Mucosa of rectum (tissue), 2 donors: ENCODE data around the gene LTF.

Experiments used
- H3K27ac ChIP-seq, 2 donors: one replicate each; pipeline ENCODE4 v1.7.0; 2013; ENCODE audit warnings: inconsistent platforms in 2 of 2, low read depth in 2 of 2, low read length in 2 of 2
- H3K27me3 ChIP-seq, 2 donors: one replicate each; pipeline ENCODE4 v1.7.0; 2013; ENCODE audit warnings: low read length in 2 of 2; ENCODE audit not compliant: control insufficient read depth in 2 of 2, insufficient read depth in 2 of 2
- H3K36me3 ChIP-seq, 2 donors: one replicate each; pipeline ENCODE4 v1.7.0; 2013; ENCODE audit warnings: low read length in 2 of 2; ENCODE audit not compliant: control insufficient read depth in 2 of 2, insufficient read depth in 2 of 2
- H3K4me1 ChIP-seq, 2 donors: one replicate each; pipeline ENCODE4 v1.7.0; 2013; ENCODE audit warnings: low read length in 2 of 2, mild to moderate bottlenecking in 1 of 2; ENCODE audit not compliant: control insufficient read depth in 2 of 2, insufficient read depth in 2 of 2
- H3K4me3 ChIP-seq, 2 donors: one replicate each; pipeline ENCODE4 v1.7.0; 2013; ENCODE audit warnings: low read length in 2 of 2
- H3K9ac ChIP-seq, 2 donors: one replicate each; pipeline ENCODE4 v1.7.0; 2013; ENCODE audit warnings: low read length in 2 of 2, low read depth in 1 of 2, mild to moderate bottlenecking in 1 of 2
- H3K9me3 ChIP-seq, 2 donors: one replicate each; pipeline ENCODE4 v1.7.0; 2013; ENCODE audit warnings: low read length in 2 of 2; ENCODE audit not compliant: control insufficient read depth in 2 of 2
- donor health status: healthy.
- donor health status: Normal muscosa, but diverticular disease.

The LTF gene

DNA sequence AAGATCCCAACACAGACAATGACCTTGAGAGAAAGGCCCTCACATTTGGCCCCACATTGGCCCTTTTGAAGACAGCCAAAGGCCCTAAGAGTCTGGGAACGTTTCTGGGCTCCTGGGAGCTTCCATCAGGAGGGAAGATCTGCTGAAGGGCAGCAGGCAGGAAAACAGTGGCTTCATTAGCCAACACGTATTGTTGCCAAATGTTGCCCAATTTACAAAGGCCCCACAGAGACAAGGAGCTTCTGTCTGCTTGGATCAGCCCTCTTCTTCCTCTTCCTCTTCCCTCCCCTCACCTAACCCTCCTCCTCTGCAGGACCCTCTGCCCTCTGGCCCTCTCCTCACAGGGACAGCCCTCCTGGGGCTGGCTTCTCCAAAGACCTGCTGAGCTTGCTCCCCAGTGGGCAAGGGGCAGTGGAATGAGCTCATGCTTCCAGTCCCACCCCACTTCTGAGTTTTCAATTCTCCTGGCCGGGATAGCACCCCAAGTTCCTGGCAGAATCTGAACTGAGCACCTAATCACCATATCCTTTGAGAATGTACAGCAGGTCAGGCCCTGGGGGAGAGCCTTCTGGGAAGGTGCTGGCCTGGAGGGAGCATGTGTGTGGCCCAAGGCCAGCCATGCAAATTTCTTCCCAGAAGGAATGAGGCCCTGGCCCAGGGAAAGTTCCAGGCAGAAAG, 5.1 kb upstream of the LTF start:
- Histone ChIP-seq H3K9ac (no peak overlapping the region), H3K9me3 (no peaks in the 10 kb centered on the region), H3K27ac (no peak overlapping the region), H3K36me3 (no peaks in the 10 kb centered on the region), H3K4me3 (no peak overlapping the region), H3K27me3 (peaks cover 3 to 6% of the 10 kb centered on the region in 2 donors), H3K4me1 (peaks cover 0 to 2% of the 10 kb centered on the region in 2 donors)

DNA sequence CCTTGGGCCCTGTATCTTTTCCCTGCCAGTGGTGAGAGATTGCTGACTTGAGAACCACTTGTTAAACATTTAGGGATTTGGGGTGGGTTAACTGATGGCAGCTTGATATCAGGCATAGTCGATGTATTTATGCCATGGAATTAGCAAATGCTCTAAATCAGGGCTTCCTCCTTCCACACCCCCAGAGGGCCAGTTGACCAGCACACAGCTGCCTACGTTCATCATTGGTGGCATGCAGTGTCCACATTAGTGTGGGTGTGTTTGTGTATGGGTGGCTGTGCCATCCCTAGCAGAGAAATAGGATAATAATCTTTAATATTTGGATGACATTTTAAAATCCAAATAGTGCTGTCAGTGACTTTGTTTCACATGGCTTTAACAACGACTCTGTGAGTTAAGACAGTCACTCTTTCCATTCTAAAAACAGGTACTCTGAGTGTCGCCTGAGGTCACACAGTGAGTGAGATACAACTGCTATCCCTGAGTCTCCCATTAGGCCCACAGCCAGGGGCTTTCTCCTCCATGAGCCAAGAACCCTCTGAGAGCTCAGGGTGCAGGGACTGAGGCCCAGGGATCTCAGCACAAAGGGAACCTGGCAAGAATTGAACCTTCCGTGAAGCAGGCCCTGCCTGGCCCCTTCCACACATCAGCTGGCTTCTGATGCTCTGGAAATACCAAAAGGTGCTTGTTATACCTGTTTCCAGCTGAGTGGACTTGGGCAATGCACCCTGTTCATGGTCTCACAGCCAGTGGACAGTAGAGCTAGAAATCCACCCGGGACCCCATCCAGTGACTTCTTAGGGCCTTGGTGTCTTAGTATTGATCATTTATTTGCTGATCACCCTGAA, 4.3 kb upstream of the LTF start:
- Histone ChIP-seq H3K9ac (no peak overlapping the region), H3K9me3 (no peaks in the 10 kb centered on the region), H3K36me3 (no peaks in the 10 kb centered on the region), H3K4me1 (peaks cover 0 to 2% of the 10 kb centered on the region in 2 donors), H3K27ac (no peak overlapping the region), H3K27me3 (peaks cover 3 to 9% of the 10 kb centered on the region in 2 donors), H3K4me3 (no peak overlapping the region)

- Histone ChIP-seq H3K9me3 (no peaks in the 10 kb centered on the region), H3K4me1 (peaks cover 0 to 2% of the 10 kb centered on the region in 2 donors), H3K4me3 (no peak overlapping the region), H3K36me3 (no peaks in the 10 kb centered on the region), H3K27me3 (peaks cover 3 to 10% of the 10 kb centered on the region in 2 donors), H3K9ac (no peak overlapping the region), H3K27ac (no peak overlapping the region)
Measured at GRCh38 chr3:46467562-46467961, 2.9 kb upstream of the LTF start.

DNA sequence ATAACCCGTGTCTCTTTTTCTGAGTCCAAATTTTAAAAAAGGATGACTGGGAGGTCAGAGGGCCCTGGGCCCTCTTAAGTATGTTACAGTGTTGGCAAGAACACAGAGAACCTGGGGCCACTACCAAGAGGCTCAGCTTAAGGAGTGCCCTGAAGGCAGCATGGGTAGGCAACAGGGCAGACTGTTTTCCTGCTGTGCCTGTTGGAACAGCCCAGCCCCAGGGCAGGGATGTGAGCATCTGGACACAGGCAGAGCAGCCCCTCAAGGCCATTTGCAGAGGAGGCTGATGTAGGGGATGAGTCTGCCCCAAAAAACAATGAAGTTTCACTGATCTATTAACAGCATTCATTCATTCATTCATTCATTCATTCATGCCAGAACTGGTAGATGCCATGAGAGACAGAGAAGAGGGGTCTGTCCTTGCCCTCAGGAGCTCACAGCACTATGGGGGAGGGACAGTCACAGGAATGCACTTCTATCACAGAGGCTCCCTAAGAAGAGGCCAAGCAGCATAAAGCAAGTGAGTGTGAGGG, 2.2 kb upstream of the LTF start:
- H3K27me3 ChIP-seq, result peaks cover 3 to 10% of the 10 kb centered on the region in 2 donors
- no peak overlapping the region for H3K4me3 ChIP-seq
- no peaks in the 10 kb centered on the region for H3K9me3 ChIP-seq
- H3K27ac ChIP-seq, result no peak overlapping the region
- H3K36me3 ChIP-seq, result no peaks in the 10 kb centered on the region
- H3K9ac ChIP-seq, result no peak overlapping the region
- H3K4me1 ChIP-seq, result peaks cover 0 to 2% of the 10 kb centered on the region in 2 donors

- Histone ChIP-seq H3K27me3 (peaks cover 3 to 11% of the 10 kb centered on the region in 2 donors), H3K9ac (no peak overlapping the region), H3K4me1 (peaks cover 0 to 2% of the 10 kb centered on the region in 2 donors), H3K4me3 (no peak overlapping the region), H3K9me3 (no peaks in the 10 kb centered on the region), H3K27ac (no peak overlapping the region), H3K36me3 (no peaks in the 10 kb centered on the region)
Measured at GRCh38 chr3:46466273-46466672, 1.6 kb upstream of the LTF start.

GRCh38 chr3:46465196-46465520, 453 bp upstream of the LTF start:
- H3K9ac ChIP-seq, result no peak overlapping the region
- no peaks in the 10 kb centered on the region for H3K9me3 ChIP-seq
- H3K4me1 ChIP-seq, result peaks cover 0 to 2% of the 10 kb centered on the region in 2 donors
- H3K36me3 ChIP-seq, result no peaks in the 10 kb centered on the region
- H3K4me3 ChIP-seq, result no peak overlapping the region
- H3K27ac ChIP-seq, result no peak overlapping the region
- peaks cover 3 to 11% of the 10 kb centered on the region in 2 donors for H3K27me3 ChIP-seq

DNA sequence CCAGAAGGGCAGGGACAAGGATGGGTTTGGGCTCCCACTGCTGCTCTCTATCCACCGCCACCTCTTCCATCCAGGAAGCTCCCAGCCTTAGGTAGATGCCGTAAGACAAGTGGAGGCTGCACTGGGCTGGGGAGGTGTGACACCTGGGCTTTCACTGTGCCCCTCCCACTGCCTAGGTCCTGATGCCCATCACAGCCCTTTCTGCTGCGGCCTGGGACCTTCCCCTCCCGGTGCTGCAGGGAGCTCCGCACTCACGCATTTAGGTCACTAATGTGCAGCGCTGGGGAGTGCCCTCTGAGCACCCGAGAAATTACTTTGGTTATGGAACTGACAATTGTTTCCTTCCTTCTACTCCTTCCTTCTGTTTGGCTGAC, 850 bp downstream of the LTF start:
- H3K4me3 ChIP-seq, result no peak overlapping the region
- no peaks in the 10 kb centered on the region for H3K9me3 ChIP-seq
- no peaks in the 10 kb centered on the region for H3K36me3 ChIP-seq
- peaks cover 3 to 11% of the 10 kb centered on the region in 2 donors for H3K27me3 ChIP-seq
- no peak overlapping the region for H3K9ac ChIP-seq
- H3K4me1 ChIP-seq, result peaks cover 0 to 2% of the 10 kb centered on the region in 2 donors
- H3K27ac ChIP-seq, result no peak overlapping the region

GRCh38 chr3:46463120-46463867, 1.4 kb downstream of the LTF start:
- Histone ChIP-seq H3K9me3 (no peaks in the 10 kb centered on the region), H3K36me3 (no peaks in the 10 kb centered on the region), H3K4me3 (no peak overlapping the region), H3K27me3 (peaks cover 3 to 11% of the 10 kb centered on the region in 2 donors), H3K4me1 (peaks cover 0 to 2% of the 10 kb centered on the region in 2 donors), H3K27ac (no peak overlapping the region), H3K9ac (no peak overlapping the region)

DNA sequence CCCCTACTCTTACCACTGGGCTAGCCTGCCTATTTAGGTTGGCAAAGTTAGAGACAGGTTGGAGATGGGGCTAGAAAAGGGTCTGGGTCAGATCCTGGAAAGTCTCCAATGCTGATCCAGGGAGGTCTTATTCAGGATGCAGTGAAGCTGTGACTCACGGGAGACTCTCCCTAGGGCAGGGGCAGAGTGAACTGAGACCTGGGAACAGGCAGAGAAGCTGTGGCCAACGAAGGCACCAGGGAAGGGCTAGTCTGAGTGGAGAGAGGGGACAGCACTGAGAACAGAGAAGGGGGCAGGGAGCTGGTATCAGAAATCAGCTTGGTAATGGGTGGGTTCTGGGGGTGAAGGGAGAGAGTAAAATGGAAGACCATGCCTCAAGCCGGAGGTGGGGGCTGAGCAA, 2.2 kb downstream of the LTF start:
- Histone ChIP-seq H3K9me3 (no peaks in the 10 kb centered on the region), H3K36me3 (no peaks in the 10 kb centered on the region), H3K4me3 (no peak overlapping the region), H3K27me3 (peaks cover 3 to 11% of the 10 kb centered on the region in 2 donors), H3K4me1 (peaks cover 0 to 2% of the 10 kb centered on the region in 2 donors), H3K9ac (no peak overlapping the region), H3K27ac (no peak overlapping the region)

GRCh38 chr3:46462111-46462510, 2.6 kb downstream of the LTF start:
- Histone ChIP-seq H3K27ac (no peak overlapping the region), H3K9me3 (no peaks in the 10 kb centered on the region), H3K27me3 (peaks cover 3 to 11% of the 10 kb centered on the region in 2 donors), H3K9ac (no peak overlapping the region), H3K4me3 (no peak overlapping the region), H3K4me1 (peaks cover 0 to 2% of the 10 kb centered on the region in 2 donors), H3K36me3 (no peaks in the 10 kb centered on the region)
